Fibroblast of lung (primary cell): ENCODE measurements around the gene SUGCT. TPM values are rescaled to one million over a fixed set of nuclear protein-coding genes. Genes with fewer than 3 reads are reported as not detected.

Experiments
- DNase-seq, 2 donors: peaks; one replicate each; pipeline versions ENCODE4 v3.0.0 to v3.0.0-alpha.2; 2010; ENCODE audit warnings: low read depth in 2 of 2
- H2AFZ ChIP-seq: 2 replicates; pipeline ENCODE4 v1.5.1; 2012; ENCODE audit warnings: low read length, control low read depth, inconsistent platforms
- H3K27ac ChIP-seq: 2 replicates; pipeline ENCODE4 v1.5.1; 2011; ENCODE audit warnings: low read length, control low read depth; ENCODE audit not compliant: insufficient read depth
- H3K27me3 ChIP-seq: 2 replicates; pipeline ENCODE4 v1.5.1; 2011; ENCODE audit warnings: mild to moderate bottlenecking, low read length; ENCODE audit not compliant: control insufficient read depth, insufficient read depth
- H3K36me3 ChIP-seq: 2 replicates; pipeline ENCODE4 v1.5.1; 2011; ENCODE audit warnings: low read length; ENCODE audit not compliant: control insufficient read depth, insufficient read depth
- H3K4me1 ChIP-seq: 2 replicates; pipeline ENCODE4 v1.5.1; 2011; ENCODE audit warnings: low read length; ENCODE audit not compliant: control insufficient read depth, insufficient read depth; ENCODE audit errors: extremely low read depth
- H3K4me2 ChIP-seq: 2 replicates; pipeline ENCODE4 v1.5.1; 2011; ENCODE audit warnings: low read length, control low read depth; ENCODE audit not compliant: insufficient read depth; ENCODE audit errors: extremely low read depth
- H3K4me3 ChIP-seq, 4 experiments: fragments of 200-600 bp in 1 of 4; sonication (generic) in 1 of 4; replicated peaks in 1 of 4; 2 replicates each; pipeline ENCODE4 v1.5.1; 2011 to 2016; ENCODE audit warnings: low read length in 4 of 4, low read depth in 3 of 4, mild to moderate bottlenecking in 3 of 4, control low read depth in 2 of 4, inconsistent platforms in 1 of 4, mixed read lengths in 1 of 4; ENCODE audit not compliant: insufficient read depth in 1 of 4; ENCODE audit errors: control extremely low read depth in 1 of 4
- H3K79me2 ChIP-seq: 2 replicates; pipeline ENCODE4 v1.5.1; 2012; ENCODE audit warnings: mild to moderate bottlenecking, low read length, inconsistent platforms; ENCODE audit not compliant: control insufficient read depth, insufficient read depth
- H3K9ac ChIP-seq: 2 replicates; pipeline ENCODE4 v1.5.1; 2011; ENCODE audit warnings: mild to moderate bottlenecking, low read length, control low read depth; ENCODE audit not compliant: insufficient read depth
- H3K9me3 ChIP-seq: 2 replicates; pipeline ENCODE4 v1.5.1; 2012; ENCODE audit warnings: low read depth, low read length; ENCODE audit not compliant: control insufficient read depth, insufficient read depth
- H4K20me1 ChIP-seq: 2 replicates; pipeline ENCODE4 v1.5.1; 2011; ENCODE audit warnings: low read length; ENCODE audit not compliant: control insufficient read depth, insufficient read depth; ENCODE audit errors: extremely low read depth
- EZH2 ChIP-seq: IDR thresholded peaks from 2 replicates; pipeline ENCODE4 v1.5.1; 2012; ENCODE audit warnings: low read length, control low read depth, mild to moderate bottlenecking; ENCODE audit errors: missing control alignments
- polyA plus RNA-seq, 2 donors: library from polyadenylated mRNA; depleted of rRNA in 1 of 2; stranded (reverse) in 1 of 2; unstranded in 1 of 2; fragments of >200 nt; gene quantifications; 2 replicates each; pipeline ENCODE4 v1.2.1, GENCODE V29; 2011 to 2012; ENCODE audit warnings: missing spikeins in 1 of 2
- total RNA-seq: library from RNA; depleted of rRNA; stranded (reverse); fragments of >200 nt; gene quantifications from 2 replicates; pipeline ENCODE4 v1.2.1, GENCODE V29; 2014
- TF ChIP-seq, protein P1 (sequence below), 2 donors: IDR thresholded peaks in 1 of 2; conservative IDR thresholded peaks in 1 of 2; 1 replicate in 1 of 2; 2 replicates in 1 of 2; pipeline ENCODE4 v1.5.1; 2011 to 2012; ENCODE audit warnings: low read length in 2 of 2, control low read depth in 1 of 2, inconsistent platforms in 1 of 2, low read depth in 1 of 2, mild to moderate bottlenecking in 1 of 2

The SUGCT gene
- total and polyA plus RNA-seq, 2 donors (not counting 1 experiment from before 2014, with no cell fraction given) = 8.4 to 16.5 TPM

DNA sequence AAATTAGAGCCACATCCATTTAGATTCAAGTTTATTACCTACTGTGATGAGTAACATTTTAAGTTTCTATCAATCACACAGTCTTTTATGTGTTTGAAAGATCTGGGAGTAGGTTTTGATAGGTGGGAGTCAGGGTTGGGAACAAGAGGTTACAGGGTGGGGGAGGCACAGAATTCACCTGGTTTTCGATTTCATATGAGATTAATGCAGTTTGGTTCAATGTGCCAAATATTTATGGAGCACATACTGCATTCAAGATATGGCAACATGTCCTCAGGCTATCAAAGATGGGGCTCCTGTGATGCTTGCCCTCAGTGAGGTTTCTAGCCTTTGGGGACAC lies 564.1 kb downstream of the SUGCT start:
- H4K20me1 ChIP-seq = no peaks in the 10 kb centered on the region
- no peak overlapping the region for H3K9ac ChIP-seq
- no peak overlapping the region for H3K4me3 ChIP-seq
- no peak overlapping the region for H3K4me2 ChIP-seq
- H3K4me1 ChIP-seq = no peaks in the 10 kb centered on the region
- H3K27me3 ChIP-seq = no peaks in the 10 kb centered on the region
- H3K36me3 ChIP-seq = no peaks in the 10 kb centered on the region
- H3K27ac ChIP-seq = no peak overlapping the region
- no peak for TF ChIP-seq EZH2
- TF ChIP-seq, protein P1, sequence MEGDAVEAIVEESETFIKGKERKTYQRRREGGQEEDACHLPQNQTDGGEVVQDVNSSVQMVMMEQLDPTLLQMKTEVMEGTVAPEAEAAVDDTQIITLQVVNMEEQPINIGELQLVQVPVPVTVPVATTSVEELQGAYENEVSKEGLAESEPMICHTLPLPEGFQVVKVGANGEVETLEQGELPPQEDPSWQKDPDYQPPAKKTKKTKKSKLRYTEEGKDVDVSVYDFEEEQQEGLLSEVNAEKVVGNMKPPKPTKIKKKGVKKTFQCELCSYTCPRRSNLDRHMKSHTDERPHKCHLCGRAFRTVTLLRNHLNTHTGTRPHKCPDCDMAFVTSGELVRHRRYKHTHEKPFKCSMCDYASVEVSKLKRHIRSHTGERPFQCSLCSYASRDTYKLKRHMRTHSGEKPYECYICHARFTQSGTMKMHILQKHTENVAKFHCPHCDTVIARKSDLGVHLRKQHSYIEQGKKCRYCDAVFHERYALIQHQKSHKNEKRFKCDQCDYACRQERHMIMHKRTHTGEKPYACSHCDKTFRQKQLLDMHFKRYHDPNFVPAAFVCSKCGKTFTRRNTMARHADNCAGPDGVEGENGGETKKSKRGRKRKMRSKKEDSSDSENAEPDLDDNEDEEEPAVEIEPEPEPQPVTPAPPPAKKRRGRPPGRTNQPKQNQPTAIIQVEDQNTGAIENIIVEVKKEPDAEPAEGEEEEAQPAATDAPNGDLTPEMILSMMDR (conservative IDR thresholded peaks at IDR 0.05 in 1 of 2, IDR thresholded peaks at IDR 0.05 in 1 of 2; ENCODE audit: low read depth in 1 of 2, low read length in 2 of 2) = no peak
- H3K9me3 ChIP-seq = no peaks in the 10 kb centered on the region
- no peak for DNase-seq
- H3K79me2 ChIP-seq = no peaks in the 10 kb centered on the region
- H2AFZ ChIP-seq = no peak overlapping the region

DNA sequence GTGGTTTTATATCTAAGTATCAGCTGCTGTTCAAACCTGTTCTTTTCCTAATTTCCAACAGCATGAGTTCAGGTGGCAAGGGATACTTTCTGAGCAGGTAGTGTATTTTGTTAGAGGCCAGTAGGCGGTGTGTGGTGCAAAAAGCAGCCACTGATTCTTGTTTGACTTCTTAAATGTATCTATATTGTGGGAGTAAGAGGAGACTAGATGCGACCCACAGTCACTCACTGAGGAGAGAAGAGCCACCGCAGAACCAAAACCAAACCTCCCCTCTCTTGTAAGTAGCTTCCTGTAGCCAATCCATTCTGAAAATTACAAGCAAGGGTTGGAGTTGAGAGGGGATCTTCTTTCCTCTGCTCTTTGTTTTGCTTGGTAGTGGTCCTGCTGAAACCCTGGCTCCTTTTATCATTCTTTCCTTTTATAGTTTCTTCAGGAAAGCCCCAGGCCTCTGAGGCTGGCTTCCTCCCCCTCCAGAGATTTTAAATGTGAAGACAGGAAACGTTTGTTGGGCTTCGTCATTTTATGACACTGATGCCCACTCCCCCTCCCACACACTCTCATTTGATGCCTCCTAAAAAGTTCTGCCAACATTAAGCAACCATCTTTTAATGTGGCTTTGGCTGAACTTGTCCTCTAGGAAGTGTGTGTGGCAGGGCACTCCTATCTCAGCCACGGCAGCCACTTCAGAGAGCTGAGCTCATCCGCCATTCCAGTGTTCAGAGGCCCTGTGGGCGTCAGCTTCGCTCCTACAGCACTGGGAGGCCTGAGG lies 566.0 kb downstream of the SUGCT start:
- TF ChIP-seq, protein P1 (conservative IDR thresholded peaks at IDR 0.05 in 1 of 2, IDR thresholded peaks at IDR 0.05 in 1 of 2; ENCODE audit: low read depth in 1 of 2, low read length in 2 of 2) = no peak
- TF ChIP-seq EZH2 = no peak
- H3K36me3 ChIP-seq = no peaks in the 10 kb centered on the region
- peak in 1 of 2 donors; percentile 69 for DNase-seq
- no peaks in the 10 kb centered on the region for H3K4me1 ChIP-seq
- H3K27me3 ChIP-seq = no peaks in the 10 kb centered on the region
- no peak overlapping the region for H3K4me3 ChIP-seq
- no peaks in the 10 kb centered on the region for H3K9me3 ChIP-seq
- no peaks in the 10 kb centered on the region for H3K79me2 ChIP-seq
- H3K9ac ChIP-seq = no peak overlapping the region
- no peaks in the 10 kb centered on the region for H4K20me1 ChIP-seq
- H2AFZ ChIP-seq = no peak overlapping the region
- H3K27ac ChIP-seq = no peak overlapping the region
- no peak overlapping the region for H3K4me2 ChIP-seq

DNA sequence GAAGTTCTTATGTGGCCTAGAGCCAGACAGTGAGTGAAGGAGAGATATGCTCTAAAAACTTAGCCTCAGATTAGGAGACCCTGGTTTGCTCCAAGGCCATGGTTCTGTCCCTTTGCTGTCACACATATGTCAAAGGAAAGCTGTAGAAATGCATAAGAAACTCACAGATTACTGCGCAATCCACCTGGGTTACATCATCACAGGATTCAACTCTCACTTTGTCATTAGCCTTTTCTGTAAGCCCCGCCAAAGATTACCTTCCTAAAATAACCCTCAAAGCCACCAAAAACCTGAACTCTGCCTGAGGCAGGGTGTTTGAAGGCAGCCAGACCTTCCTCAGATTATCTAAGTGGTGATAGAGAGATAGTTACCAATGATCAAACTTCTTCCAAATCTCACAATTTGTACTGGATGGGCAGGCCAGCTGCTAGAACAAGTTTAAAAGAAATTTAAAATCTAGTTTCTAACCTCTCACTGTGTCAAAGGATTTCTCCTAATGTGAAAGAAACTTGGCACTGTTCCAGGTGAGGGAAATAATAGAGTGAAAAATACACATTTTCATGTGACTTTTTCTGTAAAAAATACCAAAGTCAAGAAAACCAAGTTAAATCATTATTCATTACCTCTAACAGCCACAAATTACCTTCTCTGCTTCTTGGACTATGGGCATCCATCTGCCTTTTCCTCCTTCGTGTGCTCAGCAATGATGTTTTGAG lies 567.2 kb downstream of the SUGCT start:
- Histone ChIP-seq H3K36me3 (no peaks in the 10 kb centered on the region), H3K9me3 (no peaks in the 10 kb centered on the region), H3K27ac (no peak overlapping the region), H2AFZ (no peak overlapping the region), H3K9ac (no peak overlapping the region), H3K4me1 (no peaks in the 10 kb centered on the region), H3K79me2 (no peaks in the 10 kb centered on the region), H4K20me1 (no peaks in the 10 kb centered on the region), H3K27me3 (no peaks in the 10 kb centered on the region), H3K4me3 (no peak overlapping the region), H3K4me2 (no peak overlapping the region)
- no peak for DNase-seq
- TF ChIP-seq, protein P1 (conservative IDR thresholded peaks at IDR 0.05 in 1 of 2, IDR thresholded peaks at IDR 0.05 in 1 of 2; ENCODE audit: low read depth in 1 of 2, low read length in 2 of 2) = no peak
- no peak for TF ChIP-seq EZH2
